Epithelial cell of proximal tubule (primary cell): Measurements from ENCODE around the gene HEMK1. TPM values are rescaled to one million over a fixed set of nuclear protein-coding genes. Genes with fewer than 3 reads are reported as not detected.
A peak's percentile ranks its signal among the peaks of the same experiment; 100 is the strongest.

Experiments used
- DNase-seq: peaks from one replicate; pipeline ENCODE4 v3.0.0-alpha.2; 2011; ENCODE audit warnings: low read depth
- H3K4me3 ChIP-seq: 2 replicates; pipeline ENCODE4 v1.5.1; 2011; ENCODE audit warnings: low read depth, mild to moderate bottlenecking, low read length
- total RNA-seq: library from RNA; depleted of rRNA; stranded (reverse); fragments of >200 nt; gene quantifications from 2 replicates; pipeline ENCODE4 v1.2.3, GENCODE V29; 2015
- TF ChIP-seq, protein P1 (sequence below): conservative IDR thresholded peaks from 2 replicates; pipeline ENCODE4 v1.5.1; 2012; ENCODE audit warnings: low read depth, mild to moderate bottlenecking, low read length

HEMK1 gene
- total RNA-seq, 1 donor from 2014 or later = 13.7 TPM

DNA sequence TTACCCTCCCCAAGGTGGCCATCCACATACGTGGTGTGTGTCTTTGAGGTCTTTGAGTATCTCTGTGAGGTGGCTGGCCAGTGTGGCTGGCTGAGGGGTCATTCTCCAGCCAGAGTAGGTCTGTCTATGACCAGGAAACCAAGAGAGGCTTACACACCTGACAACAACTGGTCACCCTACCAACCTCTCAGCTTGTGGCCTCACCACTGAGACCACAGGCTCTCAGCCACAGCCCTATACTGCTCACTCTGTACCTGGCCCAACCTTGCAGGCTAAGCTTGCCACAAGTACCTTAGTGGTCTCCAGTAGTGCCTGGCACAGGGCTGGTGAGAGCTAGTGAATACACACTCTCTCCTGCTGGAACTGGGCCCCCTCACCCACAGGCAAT lies 5.1 kb downstream of the HEMK1 start:
- no peak overlapping the region for H3K4me3 ChIP-seq
- TF ChIP-seq, protein P1, sequence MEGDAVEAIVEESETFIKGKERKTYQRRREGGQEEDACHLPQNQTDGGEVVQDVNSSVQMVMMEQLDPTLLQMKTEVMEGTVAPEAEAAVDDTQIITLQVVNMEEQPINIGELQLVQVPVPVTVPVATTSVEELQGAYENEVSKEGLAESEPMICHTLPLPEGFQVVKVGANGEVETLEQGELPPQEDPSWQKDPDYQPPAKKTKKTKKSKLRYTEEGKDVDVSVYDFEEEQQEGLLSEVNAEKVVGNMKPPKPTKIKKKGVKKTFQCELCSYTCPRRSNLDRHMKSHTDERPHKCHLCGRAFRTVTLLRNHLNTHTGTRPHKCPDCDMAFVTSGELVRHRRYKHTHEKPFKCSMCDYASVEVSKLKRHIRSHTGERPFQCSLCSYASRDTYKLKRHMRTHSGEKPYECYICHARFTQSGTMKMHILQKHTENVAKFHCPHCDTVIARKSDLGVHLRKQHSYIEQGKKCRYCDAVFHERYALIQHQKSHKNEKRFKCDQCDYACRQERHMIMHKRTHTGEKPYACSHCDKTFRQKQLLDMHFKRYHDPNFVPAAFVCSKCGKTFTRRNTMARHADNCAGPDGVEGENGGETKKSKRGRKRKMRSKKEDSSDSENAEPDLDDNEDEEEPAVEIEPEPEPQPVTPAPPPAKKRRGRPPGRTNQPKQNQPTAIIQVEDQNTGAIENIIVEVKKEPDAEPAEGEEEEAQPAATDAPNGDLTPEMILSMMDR = no peak
- DNase-seq = no peak

DNA sequence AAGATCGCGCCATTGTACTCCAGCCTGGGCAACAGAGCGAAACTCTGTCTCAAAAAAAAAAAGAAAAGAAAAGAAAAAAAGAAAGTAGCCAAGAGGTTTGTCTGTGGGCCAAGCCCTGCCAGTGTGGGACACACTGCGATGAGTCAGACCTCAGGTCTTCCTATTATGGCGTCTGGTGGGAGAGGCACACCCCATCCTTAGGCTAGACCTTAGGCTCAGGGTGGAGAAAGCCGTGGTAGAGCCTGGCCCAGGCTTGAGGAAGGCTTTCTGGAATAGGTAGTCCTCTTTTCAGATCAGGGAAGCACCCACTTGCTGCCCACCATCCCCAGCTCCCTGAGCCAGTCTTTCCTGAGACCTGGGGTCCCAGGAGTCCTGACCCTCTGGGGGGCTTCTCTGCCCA lies 6.0 kb downstream of the HEMK1 start:
- no peak for DNase-seq
- TF ChIP-seq, protein P1 = no peak
- H3K4me3 ChIP-seq = no peak overlapping the region

DNA sequence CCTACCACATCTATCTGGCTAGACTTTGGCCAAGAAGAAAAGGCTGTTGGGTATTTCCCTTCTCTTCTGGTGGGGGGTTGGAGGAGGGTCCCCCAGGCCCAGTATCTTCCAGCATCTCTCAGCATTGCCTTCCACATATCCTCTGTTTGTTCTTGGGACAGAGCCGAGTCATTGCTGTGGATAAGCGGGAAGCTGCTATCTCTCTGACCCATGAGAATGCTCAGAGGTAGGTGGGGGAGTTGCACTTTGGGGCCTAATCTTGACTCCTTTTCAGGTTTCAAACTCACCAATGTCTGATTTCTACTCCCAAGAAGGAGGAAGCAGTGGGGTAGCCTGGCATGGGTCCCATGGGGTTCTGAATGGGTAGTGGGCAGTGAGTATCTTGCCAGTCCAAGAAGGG lies 8.0 kb downstream of the HEMK1 start:
- no peak for DNase-seq
- TF ChIP-seq, protein P1 = no peak
- no peak overlapping the region for H3K4me3 ChIP-seq

DNA sequence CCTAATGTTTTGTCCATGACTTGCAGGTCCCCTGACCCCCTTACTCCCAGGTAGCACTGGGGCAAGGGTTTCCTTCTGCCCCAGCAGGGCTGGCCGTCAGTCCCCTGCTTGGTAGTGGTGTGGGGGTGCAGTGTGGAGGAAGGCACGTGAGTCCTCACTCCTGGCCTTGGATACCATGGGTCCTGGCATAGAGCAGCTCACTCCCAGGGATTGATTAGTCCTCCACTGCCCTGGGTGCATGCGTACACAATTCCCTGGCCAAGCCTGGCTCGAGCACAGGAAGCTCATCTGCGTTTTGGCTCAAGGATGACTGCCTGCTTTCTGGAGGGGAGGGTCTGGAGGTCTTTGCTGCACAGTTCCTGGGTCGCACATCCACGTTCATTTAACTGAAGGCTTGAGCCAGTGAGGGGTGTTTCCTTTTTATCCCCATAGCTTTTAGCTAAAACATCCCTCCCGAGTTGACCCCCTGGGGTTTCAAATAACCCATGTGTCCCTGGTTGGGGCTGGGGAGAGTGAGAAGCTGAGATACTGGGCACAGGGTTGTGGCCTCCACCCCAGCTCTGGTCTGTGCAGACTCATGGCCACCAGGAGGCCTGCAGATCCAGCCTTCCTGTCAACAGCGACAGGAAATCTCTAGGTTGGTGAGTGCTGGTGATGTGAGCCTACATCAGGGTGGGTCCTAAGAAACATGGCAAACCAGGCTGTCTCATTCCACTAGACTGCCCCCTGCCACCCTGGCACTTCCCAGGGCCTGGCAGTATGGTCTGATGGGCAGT lies 11.5 kb downstream of the HEMK1 start:
- TF ChIP-seq, protein P1 = peak; percentile 27
- H3K4me3 ChIP-seq = no peak overlapping the region
- no peak for DNase-seq

DNA sequence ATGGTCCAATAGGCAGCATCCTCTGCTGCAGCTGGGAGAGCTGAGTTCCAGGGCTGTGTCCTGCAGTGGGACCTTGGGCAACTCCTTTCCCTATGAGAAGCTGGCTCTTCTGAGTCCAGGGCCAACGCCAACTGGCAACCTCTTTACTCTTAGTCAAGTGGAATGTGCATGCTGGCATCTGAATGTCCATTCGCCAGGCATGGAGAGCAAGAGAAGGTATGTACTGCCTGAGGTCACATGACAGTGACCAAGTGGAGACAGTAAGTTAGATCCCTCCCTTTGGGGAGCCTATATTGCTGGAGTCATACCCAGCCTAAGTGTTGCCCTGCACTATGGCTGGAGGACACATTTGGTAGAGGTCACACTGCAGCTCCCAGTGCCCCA lies 12.1 kb downstream of the HEMK1 start:
- no peak overlapping the region for H3K4me3 ChIP-seq
- TF ChIP-seq, protein P1 = no peak
- no peak for DNase-seq

DNA sequence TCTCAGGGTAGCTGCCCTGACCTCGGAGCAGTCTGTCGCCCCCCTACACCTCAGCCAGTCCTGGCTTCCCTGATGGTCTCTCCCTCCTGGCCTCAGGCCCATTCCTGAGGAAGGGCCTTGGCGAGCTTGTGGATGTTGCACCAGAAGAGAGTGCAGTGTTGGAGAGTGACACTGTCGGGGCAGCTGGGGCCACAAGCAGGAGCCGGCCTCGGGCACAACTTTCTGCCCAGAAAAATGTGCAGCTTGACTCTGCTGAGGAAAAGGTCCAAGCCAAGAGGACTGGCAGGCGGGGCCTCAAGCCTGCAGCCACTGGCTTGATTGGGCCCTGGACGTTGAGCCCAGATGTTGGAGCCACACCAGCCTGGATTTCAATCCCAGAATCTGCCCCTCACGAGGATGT lies 12.8 kb downstream of the HEMK1 start:
- TF ChIP-seq, protein P1 = no peak
- no peak overlapping the region for H3K4me3 ChIP-seq
- DNase-seq = no peak

DNA sequence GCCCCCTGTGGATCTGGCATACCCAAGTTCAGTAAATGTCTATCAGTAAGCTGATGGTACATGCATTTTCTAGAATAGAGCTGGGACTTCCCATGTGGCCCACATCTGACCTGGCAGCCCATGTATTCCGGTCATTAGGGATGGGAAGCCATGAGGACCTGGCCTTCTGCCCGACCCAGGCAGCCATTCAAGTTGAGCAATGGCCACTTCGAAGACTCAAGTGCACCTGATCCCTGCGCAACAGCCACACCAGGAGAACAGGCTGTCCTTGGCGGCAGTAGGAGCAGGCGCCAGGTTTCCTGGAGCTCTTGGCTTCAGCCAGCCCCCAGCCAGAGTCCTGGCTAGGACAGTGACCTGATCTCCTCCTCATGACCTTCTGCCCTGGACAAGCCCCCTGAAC lies 14.6 kb downstream of the HEMK1 start:
- no peak overlapping the region for H3K4me3 ChIP-seq
- DNase-seq = no peak
- TF ChIP-seq, protein P1 = no peak
